Lower lobe of right lung (tissue), 2 donors: Measurements from ENCODE around the gene FAM187B. TPM values are rescaled to one million over a fixed set of nuclear protein-coding genes. Genes with fewer than 3 reads are reported as not detected.

ENCODE experiments used
- ATAC-seq, 2 donors: fragments of 200-7000 bp; cut with Tn5 transposase; one replicate each; pipeline ENCODE4 v1.9.1; 2020 to 2022; ENCODE audit warnings: mild to moderate bottlenecking in 2 of 2, moderate library complexity in 2 of 2
- DNase-seq: peaks from one replicate; pipeline ENCODE4 v3.0.0-alpha.2; 2020
- H3K27ac ChIP-seq: fragments of 200-600 bp; one replicate; pipeline ENCODE4 v1.8.0; 2022
- H3K27me3 ChIP-seq: fragments of 200-600 bp; one replicate; pipeline ENCODE4 v1.8.0; 2022; ENCODE audit warnings: low read depth
- H3K36me3 ChIP-seq: fragments of 200-600 bp; one replicate; pipeline ENCODE4 v1.8.0; 2022; ENCODE audit warnings: mild to moderate bottlenecking
- H3K4me1 ChIP-seq: fragments of 200-600 bp; one replicate; pipeline ENCODE4 v1.8.0; 2022
- H3K4me3 ChIP-seq: fragments of 200-600 bp; one replicate; pipeline ENCODE4 v1.8.0; 2022; ENCODE audit warnings: mild to moderate bottlenecking
- H3K9me3 ChIP-seq: fragments of 200-600 bp; one replicate; pipeline ENCODE4 v1.8.0; 2022
- intact Hi-C: fragments of 100-400 bp; cut with DNase I; formaldehyde crosslinking; loops from one replicate; pipeline ENCODE4 v1.11.0; 2022
- total RNA-seq: library from RNA; stranded (reverse); fragmentation: NEBNext Ultra II Directional; extraction: Animal tissue kit (Norgen Biotek cat#: 25700); gene quantifications from one replicate; pipeline ENCODE4 v1.2.1, GENCODE V29; 2021
- TF ChIP-seq, protein P1 (sequence below): fragments of 200-600 bp; IDR thresholded peaks from one replicate; pipeline ENCODE4 v1.8.0; 2022; ENCODE audit warnings: antibody characterized with exemption, mild to moderate bottlenecking
- donor health status: DM: no; HTN: yes; CAD: no; lungs with severe emphysema.

The FAM187B gene
- total RNA-seq, 1 donor from 2014 or later, result 0.41 TPM

- H3K36me3 ChIP-seq, result no peaks in the 10 kb centered on the region
Observed at GRCh38 chr19:35219008-35219407, 9.5 kb downstream of the FAM187B start.

GRCh38 chr19:35217649-35217990 is 10.9 kb downstream of the FAM187B start:
- TF ChIP-seq, protein P1, sequence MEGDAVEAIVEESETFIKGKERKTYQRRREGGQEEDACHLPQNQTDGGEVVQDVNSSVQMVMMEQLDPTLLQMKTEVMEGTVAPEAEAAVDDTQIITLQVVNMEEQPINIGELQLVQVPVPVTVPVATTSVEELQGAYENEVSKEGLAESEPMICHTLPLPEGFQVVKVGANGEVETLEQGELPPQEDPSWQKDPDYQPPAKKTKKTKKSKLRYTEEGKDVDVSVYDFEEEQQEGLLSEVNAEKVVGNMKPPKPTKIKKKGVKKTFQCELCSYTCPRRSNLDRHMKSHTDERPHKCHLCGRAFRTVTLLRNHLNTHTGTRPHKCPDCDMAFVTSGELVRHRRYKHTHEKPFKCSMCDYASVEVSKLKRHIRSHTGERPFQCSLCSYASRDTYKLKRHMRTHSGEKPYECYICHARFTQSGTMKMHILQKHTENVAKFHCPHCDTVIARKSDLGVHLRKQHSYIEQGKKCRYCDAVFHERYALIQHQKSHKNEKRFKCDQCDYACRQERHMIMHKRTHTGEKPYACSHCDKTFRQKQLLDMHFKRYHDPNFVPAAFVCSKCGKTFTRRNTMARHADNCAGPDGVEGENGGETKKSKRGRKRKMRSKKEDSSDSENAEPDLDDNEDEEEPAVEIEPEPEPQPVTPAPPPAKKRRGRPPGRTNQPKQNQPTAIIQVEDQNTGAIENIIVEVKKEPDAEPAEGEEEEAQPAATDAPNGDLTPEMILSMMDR, result no peak
- ATAC-seq, result no peak
- peak overlapping the region; percentile 46 for H3K27ac ChIP-seq

More at GRCh38 chr19:35219008-35219407, 9.5 kb downstream of the FAM187B start:
- ATAC-seq (no peak), DNase-seq (no peak)
- intact Hi-C loops, result no loop called here
- Histone ChIP-seq H3K4me3 (no peak overlapping the region), H3K4me1 (peaks cover 33% of the 10 kb centered on the region), H3K27me3 (no peaks in the 10 kb centered on the region), H3K9me3 (no peaks in the 10 kb centered on the region), H3K27ac (no peak overlapping the region)
- TF ChIP-seq, protein P1, result no peak

DNA sequence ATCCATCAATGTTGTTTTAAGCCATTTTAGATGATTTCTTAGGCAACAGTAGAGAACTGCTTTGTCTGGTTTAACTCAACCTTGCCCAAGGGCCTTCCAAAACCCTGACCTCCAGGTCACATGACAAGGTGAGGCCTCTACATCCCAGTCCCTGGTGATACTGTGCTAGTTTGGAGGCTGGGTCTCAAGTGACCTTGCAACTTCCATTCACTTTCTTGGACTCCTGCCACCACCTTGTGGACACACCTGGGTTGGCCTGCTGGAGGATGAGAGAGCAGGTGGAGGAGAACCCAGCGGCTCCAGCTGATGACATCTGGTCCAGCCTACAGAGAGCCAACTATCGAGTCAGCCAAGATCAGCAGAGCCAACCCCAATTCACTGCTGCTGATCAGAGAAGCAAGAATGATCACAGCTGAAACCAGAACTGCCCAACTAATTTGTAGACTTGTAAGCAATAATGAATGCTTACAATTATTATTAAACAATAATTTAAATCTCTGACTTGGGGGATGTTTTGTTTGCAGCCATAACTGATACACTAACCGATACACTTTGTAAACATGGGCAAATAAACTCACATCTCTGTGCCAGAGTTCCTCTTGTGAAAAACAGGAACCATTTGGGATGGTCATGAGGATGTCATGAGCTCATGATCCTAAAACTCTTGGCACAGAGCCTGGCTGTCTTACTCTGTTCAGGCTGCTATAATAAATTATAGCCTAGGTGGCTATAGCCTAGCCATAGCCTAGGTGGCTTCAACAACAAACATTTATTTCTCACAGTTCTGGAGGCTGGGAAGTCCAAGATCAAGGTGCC is 11.5 kb downstream of the FAM187B start:
- peak in 1 of 2 donors; percentile 23 for ATAC-seq
- no peaks in the 10 kb centered on the region for H3K27me3 ChIP-seq
- H3K9me3 ChIP-seq, result no peaks in the 10 kb centered on the region
- TF ChIP-seq, protein P1, result no peak
- H3K4me1 ChIP-seq, result peaks cover 44% of the 10 kb centered on the region
- H3K36me3 ChIP-seq, result no peaks in the 10 kb centered on the region
- DNase-seq, result no peak
- H3K27ac ChIP-seq, result peak overlapping the region; percentile 46
- intact Hi-C loops, result no loop called here
- H3K4me3 ChIP-seq, result no peak overlapping the region

More at GRCh38 chr19:35217649-35217990, 10.9 kb downstream of the FAM187B start:
- intact Hi-C loops, result no loop called here
- H3K4me3 ChIP-seq, result no peak overlapping the region
- no peaks in the 10 kb centered on the region for H3K27me3 ChIP-seq
- H3K9me3 ChIP-seq, result no peaks in the 10 kb centered on the region
- H3K4me1 ChIP-seq, result peaks cover 38% of the 10 kb centered on the region
- H3K36me3 ChIP-seq, result no peaks in the 10 kb centered on the region
- no peak for DNase-seq

DNA sequence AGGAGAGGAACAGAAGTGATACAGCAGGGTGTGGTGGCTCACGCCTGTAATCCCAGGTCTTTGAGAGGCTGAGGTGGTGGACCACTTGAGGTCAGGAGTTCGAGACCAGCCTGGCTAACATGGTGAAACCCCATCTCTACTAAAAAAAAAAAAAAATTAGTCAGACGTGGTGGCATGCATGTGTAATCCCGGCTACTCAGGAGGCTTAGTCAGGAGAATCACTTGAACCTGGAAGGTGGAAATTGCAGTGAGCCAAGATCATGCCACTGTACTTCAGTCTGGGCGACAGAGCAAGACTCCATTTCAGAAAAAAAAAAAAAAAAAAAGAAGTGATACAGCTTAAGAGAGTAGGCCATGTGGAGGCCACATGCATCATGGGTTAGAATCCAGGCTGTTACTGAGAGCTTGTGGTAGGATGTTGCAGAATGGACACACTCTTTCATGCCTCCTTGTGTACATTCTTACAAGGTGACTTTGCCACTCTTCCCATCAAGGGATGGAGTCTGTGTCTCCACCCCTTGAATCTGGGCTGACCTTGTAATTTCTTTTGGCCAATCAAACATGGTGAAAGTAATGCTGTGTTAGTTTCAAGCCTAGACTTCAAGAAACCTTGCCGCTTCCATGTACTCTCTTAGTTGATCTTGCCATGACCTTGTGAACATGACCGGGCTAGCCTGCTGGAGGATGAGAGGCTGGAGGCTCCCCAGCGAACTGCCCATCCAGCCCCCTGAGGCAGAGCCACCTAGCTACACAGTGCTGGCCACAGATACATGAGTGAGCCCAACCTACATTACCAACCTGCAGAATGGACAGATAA is 12.3 kb downstream of the FAM187B start:
- ATAC-seq, result no peak
- Histone ChIP-seq H3K27me3 (no peaks in the 10 kb centered on the region), H3K27ac (no peak overlapping the region), H3K9me3 (no peaks in the 10 kb centered on the region), H3K4me3 (no peak overlapping the region), H3K36me3 (no peaks in the 10 kb centered on the region), H3K4me1 (peaks cover 52% of the 10 kb centered on the region)
- TF ChIP-seq, protein P1, result no peak
- no peak for DNase-seq
- intact Hi-C loops, result no loop called here

GRCh38 chr19:35214766-35215422 is 13.6 kb downstream of the FAM187B start:
- no peaks in the 10 kb centered on the region for H3K27me3 ChIP-seq
- H3K4me3 ChIP-seq, result no peak overlapping the region
- intact Hi-C loops, result no loop called here
- H3K36me3 ChIP-seq, result no peaks in the 10 kb centered on the region
- peaks cover 51% of the 10 kb centered on the region for H3K4me1 ChIP-seq
- no peaks in the 10 kb centered on the region for H3K9me3 ChIP-seq
- ATAC-seq, result no peak
- peak overlapping the region; percentile 80 for H3K27ac ChIP-seq
- DNase-seq, result no peak
- TF ChIP-seq, protein P1, result no peak
